PFSK-1 (cell line): ENCODE data around the gene CAV3.

Experiments
- FOXP2 ChIP-seq: optimal IDR thresholded peaks from 2 replicates; pipeline ENCODE3; 2011; ENCODE audit warnings: borderline replicate concordance, control low read depth, inconsistent platforms; ENCODE audit not compliant: insufficient read depth; ENCODE audit errors: extremely low read length, extremely low read depth
- POLR2AphosphoS5 ChIP-seq: IDR thresholded peaks from 2 replicates; pipeline ENCODE4 v1.6.1; 2012; ENCODE audit warnings: low read depth, mild to moderate bottlenecking, control low read depth, low read length, moderate library complexity
- SIN3A ChIP-seq: IDR thresholded peaks from 2 replicates; pipeline ENCODE4 v1.6.1; 2012; ENCODE audit warnings: mild to moderate bottlenecking, low read length, moderate library complexity, borderline replicate concordance; ENCODE audit not compliant: insufficient read depth
- TAF1 ChIP-seq: IDR thresholded peaks from 2 replicates; pipeline ENCODE4 v1.6.1; 2012; ENCODE audit warnings: low read length, control low read depth, borderline replicate concordance; ENCODE audit not compliant: insufficient read depth
- TF ChIP-seq, protein P1 (sequence below), 2 experiments: IDR thresholded peaks; 2 replicates each; pipeline versions ENCODE4 v1.6.1 to v1.8.0; 2011 to 2012; ENCODE audit warnings: low read depth in 2 of 2, low read length in 2 of 2, control low read depth in 1 of 2, inconsistent platforms in 1 of 2, mild to moderate bottlenecking in 1 of 2, moderate library complexity in 1 of 2; ENCODE audit not compliant: insufficient read depth in 1 of 2

CAV3 gene

DNA sequence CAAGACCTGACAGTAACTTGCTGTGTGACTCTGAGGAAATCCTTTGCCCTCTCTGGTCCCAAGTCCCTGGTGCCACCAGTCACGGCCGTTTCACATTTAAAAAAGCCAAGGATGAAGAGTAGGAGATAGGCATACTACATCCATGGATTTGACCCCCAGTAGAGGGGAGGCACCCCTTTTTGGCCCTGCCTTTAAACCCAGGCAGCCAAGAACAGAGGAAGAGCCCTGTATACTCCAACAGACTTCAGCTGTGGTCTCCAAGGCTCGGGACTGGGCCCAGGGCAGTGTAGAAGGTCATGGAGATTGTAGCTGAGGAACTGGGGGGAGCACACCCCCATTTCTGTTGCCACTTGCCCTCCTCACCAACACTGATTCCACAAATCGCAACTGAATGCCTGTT, 3.7 kb downstream of the CAV3 start:
- TF ChIP-seq SIN3A (no peak), POLR2AphosphoS5 (no peak), TAF1 (no peak)
- TF ChIP-seq, protein P1, sequence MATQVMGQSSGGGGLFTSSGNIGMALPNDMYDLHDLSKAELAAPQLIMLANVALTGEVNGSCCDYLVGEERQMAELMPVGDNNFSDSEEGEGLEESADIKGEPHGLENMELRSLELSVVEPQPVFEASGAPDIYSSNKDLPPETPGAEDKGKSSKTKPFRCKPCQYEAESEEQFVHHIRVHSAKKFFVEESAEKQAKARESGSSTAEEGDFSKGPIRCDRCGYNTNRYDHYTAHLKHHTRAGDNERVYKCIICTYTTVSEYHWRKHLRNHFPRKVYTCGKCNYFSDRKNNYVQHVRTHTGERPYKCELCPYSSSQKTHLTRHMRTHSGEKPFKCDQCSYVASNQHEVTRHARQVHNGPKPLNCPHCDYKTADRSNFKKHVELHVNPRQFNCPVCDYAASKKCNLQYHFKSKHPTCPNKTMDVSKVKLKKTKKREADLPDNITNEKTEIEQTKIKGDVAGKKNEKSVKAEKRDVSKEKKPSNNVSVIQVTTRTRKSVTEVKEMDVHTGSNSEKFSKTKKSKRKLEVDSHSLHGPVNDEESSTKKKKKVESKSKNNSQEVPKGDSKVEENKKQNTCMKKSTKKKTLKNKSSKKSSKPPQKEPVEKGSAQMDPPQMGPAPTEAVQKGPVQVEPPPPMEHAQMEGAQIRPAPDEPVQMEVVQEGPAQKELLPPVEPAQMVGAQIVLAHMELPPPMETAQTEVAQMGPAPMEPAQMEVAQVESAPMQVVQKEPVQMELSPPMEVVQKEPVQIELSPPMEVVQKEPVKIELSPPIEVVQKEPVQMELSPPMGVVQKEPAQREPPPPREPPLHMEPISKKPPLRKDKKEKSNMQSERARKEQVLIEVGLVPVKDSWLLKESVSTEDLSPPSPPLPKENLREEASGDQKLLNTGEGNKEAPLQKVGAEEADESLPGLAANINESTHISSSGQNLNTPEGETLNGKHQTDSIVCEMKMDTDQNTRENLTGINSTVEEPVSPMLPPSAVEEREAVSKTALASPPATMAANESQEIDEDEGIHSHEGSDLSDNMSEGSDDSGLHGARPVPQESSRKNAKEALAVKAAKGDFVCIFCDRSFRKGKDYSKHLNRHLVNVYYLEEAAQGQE (IDR thresholded peaks at IDR 0.05; ENCODE audit: insufficient read depth in 1 of 2, low read depth in 2 of 2, low read length in 2 of 2): no peak

DNA sequence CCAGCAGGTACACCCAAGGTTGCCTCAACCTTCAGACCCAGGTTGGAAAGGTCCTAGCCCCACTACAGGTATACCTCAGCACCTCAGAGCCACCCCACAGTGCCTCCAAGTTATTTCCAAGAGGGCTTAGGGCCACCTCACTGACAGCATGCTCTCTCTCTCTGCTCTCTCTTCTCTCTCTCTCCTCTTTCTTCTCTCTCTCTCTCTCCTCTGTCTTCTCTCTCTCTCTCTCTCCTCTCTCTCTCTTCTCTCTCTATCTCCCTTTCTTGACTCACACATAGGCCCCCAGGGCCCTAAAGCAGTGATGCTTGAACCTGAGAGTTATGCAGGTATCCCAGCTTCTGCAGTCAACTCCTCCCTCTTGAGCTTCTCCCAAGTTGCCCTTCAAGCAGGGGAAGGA, 4.2 kb downstream of the CAV3 start:
- TF ChIP-seq FOXP2 (no peak), POLR2AphosphoS5 (no peak), TAF1 (no peak), SIN3A (no peak)
- TF ChIP-seq, protein P1 (IDR thresholded peaks at IDR 0.05; ENCODE audit: insufficient read depth in 1 of 2, low read depth in 2 of 2, low read length in 2 of 2): no peak

DNA sequence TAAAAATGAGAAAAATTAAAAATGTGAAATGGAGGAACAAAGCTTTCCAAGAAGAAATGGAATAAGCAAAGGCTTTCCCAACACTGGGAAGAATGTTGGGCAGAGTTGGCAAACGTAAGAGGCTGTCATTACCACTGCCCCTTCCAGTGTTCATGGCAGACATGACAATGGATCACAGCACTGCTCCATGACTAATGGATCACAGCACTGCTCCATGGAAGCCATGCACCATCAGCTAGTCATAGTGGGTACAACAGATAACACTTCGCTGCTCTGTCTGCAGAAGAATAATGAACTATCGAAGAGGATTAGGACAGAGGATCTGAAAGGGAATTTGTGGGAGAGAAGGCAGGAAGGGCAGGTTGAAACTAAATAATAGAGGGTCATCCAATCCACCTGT, 5.0 kb downstream of the CAV3 start:
- TF ChIP-seq SIN3A: no peak
- TF ChIP-seq TAF1: no peak
- TF ChIP-seq FOXP2: no peak
- TF ChIP-seq, protein P1 (IDR thresholded peaks at IDR 0.05; ENCODE audit: insufficient read depth in 1 of 2, low read depth in 2 of 2, low read length in 2 of 2): no peak
- TF ChIP-seq POLR2AphosphoS5: no peak

DNA sequence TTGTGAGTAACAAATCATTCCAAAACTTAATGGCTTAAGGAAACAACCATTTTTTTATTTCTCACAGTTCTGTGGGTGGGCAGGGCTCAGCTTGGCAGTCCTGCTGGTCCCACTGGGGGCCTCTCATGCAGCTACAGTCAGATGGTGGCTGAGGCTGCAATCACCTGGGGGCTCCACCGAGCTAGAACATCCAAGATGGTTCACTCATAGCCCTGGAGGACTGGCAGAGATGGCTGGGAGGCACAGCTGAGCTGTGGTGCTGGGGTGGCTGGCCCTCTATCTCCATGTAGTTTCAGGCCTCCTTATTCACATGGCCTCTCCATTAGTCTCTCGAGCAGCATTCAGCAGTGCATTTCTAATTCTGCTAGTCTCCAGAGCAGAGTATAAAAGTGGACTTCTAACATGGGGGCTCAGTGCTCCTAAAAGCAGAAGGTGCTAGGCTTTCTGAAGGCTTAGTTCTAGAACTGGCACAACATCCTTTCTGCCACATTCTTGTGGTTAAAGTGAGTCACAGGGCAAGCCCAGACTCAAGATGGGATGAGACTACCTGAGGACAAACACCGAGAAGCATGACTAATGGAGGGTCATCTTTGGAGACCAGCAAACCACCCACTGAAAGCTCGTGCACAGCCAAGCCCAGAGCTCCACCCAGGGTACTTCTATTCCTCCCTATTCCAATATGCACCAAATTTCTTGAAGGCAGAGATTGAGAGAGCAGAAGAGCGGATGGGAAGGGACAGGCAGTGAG, 6.3 kb downstream of the CAV3 start:
- TF ChIP-seq SIN3A: no peak
- no peak for TF ChIP-seq POLR2AphosphoS5
- no peak for TF ChIP-seq FOXP2
- TF ChIP-seq, protein P1 (IDR thresholded peaks at IDR 0.05; ENCODE audit: insufficient read depth in 1 of 2, low read depth in 2 of 2, low read length in 2 of 2): no peak
- TF ChIP-seq TAF1: no peak
